GM19240 (cell line): ENCODE results near the gene SLC5A6.

Experiments used
- DNase-seq: peaks from one replicate; pipeline ENCODE4 v3.0.0; 2011; ENCODE audit warnings: low spot score; ENCODE audit not compliant: insufficient read length

SLC5A6 gene

DNA sequence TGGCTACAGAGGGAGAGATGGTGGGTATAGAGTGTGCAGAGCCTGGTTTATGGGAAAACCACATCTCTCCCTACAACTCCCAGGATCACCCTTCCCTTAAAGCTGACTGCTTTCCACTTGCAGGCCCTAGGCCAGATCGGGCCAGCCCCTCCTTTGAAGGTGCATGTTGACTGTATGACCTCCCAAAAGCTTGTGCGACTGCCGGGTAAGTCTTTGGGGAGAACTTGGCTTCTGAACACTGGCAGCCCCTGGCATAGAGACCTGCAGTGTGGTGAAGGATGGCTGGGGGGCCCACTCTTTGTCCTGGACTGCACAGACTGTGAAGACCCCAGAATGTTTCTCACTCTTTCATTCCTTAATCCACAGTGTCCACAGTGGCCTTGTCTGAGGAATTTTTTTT lies 24.6 kb upstream of the SLC5A6 start:
- no peak for DNase-seq

DNA sequence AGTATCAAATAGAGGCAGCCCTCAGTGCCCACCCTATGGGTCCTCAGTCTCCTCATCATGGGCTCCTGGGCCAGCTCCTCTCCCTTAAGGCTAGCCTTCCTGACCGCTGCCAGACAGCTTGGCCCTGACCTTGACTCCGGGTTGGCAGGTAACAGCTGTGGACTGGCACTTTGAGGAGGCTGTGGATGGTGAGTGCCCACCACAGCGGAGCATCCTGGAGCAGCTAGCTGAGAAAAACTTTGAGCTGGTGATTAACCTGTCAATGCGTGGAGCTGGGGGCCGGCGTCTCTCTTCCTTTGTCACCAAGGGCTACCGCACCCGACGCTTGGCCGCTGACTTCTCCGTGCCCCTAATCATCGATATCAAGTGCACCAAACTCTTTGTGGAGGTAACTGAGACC lies 24.1 kb upstream of the SLC5A6 start:
- no peak for DNase-seq

DNA sequence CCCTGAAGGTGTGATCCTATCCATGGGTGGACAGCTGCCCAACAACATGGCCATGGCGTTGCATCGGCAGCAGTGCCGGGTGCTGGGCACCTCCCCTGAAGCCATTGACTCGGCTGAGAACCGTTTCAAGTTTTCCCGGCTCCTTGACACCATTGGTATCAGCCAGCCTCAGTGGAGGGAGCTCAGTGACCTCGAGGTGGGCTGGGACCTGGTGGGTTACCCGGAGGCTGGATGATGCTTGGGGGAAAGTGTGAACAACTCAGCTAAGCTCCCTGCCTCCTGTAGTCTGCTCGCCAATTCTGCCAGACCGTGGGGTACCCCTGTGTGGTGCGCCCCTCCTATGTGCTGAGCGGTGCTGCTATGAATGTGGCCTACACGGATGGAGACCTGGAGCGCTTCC lies 21.3 kb upstream of the SLC5A6 start:
- DNase-seq = no peak

DNA sequence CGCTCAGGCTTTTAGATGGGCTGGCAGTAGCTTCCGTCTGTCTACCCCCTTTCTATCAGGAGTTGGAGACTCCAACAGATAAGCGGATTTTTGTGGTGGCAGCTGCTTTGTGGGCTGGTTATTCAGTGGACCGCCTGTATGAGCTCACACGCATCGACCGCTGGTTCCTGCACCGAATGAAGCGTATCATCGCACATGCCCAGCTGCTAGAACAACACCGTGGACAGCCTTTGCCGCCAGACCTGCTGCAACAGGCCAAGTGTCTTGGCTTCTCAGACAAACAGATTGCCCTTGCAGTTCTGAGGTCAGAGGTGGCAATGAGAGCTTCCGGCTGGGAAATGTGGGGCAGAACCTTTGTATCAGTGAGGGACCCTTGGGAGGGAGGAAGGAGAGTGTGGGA lies 19.9 kb upstream of the SLC5A6 start:
- DNase-seq = no peak

DNA sequence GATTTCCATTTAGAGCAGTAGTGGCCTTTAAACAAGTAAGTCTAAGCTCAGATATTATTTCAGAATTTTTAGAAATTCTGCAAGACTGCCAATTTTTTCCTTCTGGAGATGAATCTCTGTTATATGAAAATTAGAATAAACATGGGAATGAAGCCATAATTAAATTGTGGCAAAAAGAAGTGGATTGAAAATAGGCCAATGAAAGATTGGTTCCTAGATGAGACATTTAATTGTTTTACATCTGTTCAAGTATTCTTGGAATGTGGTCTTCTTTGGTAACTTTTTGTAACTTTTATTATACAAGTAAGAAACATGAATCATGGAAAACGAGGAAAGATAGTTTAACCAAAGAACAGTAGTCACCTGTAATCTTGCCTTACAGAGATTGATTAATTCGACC lies 15.4 kb upstream of the SLC5A6 start:
- DNase-seq = no peak

DNA sequence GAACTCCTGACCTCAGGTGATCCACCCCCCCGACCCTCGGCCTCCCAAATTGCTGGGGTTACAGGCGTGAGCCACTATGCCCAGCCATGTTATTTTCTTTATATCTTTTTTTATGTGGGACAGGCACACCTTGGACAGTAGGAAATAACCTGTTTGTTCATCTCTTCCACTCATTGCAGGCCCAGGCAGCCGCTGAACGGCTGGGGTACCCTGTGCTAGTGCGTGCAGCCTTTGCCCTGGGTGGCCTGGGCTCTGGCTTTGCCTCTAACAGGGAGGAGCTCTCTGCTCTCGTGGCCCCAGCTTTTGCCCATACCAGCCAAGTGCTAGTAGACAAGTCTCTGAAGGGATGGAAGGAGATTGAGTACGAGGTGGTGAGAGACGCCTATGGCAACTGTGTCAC lies 13.5 kb upstream of the SLC5A6 start:
- DNase-seq = no peak

DNA sequence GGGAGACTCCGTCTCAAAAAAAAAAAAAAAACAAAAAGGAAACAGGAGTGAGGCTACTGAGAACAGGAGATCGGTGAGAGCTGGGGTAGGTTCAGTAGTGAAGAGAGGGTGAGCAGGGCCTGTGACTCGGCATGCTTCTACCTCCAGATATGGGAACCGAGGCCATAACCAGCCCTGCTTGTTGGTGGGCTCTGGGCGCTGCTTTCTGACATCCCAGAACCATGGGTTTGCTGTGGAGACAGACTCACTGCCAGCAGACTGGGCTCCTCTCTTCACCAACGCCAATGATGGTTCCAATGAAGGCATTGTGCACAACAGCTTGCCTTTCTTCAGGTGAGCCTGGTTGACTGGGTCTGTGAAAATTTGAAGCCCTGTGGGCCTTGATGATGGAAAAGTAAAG lies 11.3 kb upstream of the SLC5A6 start:
- no peak for DNase-seq

DNA sequence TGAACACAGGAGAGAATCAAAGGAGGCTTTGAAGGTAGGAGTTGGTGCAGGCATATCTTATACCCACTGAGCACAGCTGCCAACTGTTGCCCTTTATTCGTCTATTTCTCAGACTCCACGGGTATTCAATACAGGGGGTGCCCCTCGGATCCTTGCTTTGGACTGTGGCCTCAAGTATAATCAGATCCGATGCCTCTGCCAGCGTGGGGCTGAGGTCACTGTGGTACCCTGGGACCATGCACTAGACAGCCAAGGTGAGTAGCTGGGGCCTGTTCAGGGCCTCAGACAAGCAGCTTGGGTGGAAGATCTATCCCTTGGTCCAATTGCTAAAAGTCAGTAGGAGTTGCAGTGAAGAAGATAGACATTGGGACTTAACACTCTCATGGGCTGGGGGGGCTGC lies 10.3 kb upstream of the SLC5A6 start:
- no peak for DNase-seq

DNA sequence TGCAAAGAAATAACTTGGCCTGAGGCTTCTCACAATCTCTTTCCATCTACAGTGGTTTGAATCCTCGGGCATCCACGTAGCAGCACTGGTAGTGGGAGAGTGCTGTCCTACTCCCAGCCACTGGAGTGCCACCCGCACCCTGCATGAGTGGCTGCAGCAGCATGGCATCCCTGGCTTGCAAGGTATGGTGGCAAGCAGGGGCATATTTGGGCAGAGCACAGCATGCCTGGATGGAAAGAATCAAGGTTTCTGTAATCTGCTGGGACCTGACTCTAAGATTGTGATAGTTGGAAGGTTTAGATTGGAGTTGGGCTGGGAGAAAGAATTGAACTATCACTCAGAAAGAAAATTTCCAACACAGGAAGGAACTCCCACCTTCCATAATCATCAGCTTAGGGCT lies 9.1 kb upstream of the SLC5A6 start:
- no peak for DNase-seq

DNA sequence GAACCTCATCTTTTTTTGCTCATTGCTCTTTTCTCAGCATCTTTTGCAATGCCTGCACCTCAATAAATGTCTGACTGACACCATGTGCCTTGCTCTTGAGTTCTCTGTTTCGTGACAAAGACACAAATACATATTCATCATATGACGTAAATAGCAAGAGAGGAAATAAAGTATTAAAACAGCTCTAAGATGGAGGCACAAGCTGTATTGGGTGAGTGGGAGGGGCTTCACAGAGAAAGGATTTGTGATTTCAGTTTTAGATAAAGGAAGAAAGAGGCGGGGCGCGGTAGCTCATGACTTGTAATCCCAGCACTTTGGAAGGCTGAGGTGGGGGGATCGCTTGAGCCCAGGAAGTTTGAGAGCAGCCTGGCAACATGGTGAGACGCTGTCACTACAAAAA lies 8.0 kb upstream of the SLC5A6 start:
- no peak for DNase-seq

DNA sequence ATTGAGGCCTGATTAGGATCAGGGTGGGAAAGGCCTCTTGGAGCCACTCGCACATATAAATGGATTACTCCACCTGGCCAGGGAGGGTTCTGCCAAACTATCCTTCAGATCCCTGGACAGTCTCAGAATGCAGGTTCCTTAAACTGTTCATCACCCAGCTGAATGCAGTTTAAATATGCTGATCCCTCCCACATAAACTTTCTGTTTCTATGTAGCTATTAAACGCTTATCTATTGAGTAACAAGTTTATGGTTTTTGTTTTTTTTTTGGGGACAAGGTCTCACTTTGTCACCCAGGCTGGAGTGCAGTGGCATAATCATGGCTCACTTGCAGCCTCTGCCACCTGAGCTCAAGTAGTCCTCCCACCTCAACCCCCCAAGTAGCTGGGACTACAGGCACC lies 7.0 kb upstream of the SLC5A6 start:
- DNase-seq = no peak

DNA sequence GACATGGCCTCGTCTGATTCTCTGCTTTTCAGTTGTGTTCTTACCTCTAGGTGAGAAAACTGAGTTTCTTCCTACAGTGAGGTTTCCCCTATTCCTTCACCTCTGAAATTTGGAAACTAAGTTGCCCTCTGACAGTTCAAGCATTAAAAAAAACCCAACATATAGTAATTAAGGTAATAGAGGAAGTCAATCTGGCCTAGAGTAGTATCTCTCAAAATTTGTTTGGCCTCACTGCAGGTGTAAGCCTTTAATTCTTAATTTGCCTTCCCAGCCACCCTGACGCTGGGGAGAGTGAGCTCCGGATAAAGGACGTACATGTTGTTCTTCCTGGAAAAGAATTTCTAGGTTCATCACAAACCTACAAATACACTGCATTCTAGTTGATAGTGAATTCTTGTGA lies 6.5 kb upstream of the SLC5A6 start:
- no peak for DNase-seq

DNA sequence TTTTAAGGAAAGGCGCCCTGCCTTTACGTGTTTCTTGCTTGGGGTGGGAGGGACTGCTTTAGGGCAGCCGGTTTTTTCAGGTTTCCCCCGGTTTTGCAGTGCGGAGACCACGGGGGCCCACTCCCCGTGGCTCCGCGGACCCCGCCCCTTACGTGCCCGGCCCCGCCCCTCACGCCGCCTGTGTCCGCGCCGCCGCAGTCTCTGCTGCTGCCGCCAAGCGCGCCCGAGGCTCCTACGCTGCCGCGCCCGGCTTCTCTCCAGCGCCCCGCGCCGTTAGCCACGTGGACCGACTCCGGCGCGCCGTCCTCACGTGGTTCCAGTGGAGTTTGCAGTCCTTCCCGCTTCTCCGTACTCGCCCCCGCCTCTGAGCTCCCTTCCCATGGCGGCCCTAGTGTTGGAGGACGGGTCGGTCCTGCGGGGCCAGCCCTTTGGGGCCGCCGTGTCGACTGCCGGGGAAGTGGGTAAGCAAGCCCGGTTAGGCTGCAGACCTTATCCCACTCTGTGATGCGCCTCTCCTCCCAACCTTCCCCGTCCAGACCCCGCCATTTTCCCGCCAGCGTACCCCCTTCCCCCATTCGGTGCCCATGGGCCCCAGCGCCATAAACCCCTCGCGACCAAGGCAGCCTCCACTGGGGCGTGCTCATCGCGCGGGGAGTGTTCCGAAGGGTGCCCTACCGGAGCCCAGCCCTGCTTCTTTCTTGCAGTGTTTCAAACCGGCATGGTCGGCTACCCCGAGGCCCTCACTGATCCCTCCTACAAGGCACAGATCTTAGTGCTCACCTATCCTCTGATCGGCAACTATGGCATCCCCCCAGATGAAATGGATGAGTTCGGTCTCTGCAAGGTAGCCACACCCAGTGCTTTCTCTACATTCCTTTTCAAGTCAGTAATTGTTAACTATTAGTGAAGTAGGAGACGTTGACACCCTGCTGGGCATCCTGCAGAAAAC lies 5.4 kb upstream of the SLC5A6 start, which contains the start of gene CAD:
CAD (plus strand) TSS at position 197 of the 949 bp plus-strand sequence; CDS start at position 380, 183 bp downstream.
- peak; percentile 78 for DNase-seq

DNA sequence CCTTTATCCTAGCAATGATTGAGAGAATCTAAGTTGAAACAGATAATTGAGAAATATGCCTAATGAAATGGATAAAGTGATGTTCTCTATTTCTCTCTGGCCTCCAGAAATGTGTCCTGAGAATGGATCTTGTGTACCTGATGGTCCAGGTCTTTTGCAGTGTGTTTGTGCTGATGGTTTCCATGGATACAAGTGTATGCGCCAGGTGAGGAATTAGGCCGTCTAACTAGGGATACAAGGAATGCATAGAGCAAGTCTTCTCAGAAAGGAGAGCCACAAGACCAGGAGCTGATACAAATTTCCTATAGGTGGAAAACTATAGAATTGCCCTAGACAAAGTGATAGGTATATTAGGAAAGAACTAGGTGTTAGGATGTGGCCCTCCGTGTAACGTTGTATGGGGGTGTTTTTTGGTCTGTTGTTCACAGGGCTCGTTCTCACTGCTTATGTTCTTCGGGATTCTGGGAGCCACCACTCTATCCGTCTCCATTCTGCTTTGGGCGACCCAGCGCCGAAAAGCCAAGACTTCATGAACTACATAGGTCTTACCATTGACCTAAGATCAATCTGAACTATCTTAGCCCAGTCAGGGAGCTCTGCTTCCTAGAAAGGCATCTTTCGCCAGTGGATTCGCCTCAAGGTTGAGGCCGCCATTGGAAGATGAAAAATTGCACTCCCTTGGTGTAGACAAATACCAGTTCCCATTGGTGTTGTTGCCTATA lies 4.5 kb upstream of the SLC5A6 start:
- no peak for DNase-seq

DNA sequence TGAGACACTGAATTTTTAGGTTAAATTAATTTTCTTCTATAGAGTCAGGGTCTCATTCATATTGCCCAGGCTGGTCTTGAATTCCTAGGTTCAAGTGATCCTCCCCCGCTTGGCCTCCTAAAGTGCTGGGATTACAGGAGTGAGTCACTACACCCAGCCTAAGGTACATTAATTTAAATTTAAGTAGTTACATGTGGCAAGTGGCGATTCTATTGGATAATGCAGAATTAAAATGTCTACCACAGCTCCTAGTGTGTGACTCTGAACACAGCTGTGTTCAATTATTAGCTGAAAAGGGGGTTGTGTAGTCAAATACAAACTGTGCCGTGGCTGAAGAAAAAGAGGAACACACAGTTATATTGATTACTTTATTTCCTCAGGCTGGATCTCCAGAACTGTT lies 2.9 kb upstream of the SLC5A6 start:
- DNase-seq = no peak

DNA sequence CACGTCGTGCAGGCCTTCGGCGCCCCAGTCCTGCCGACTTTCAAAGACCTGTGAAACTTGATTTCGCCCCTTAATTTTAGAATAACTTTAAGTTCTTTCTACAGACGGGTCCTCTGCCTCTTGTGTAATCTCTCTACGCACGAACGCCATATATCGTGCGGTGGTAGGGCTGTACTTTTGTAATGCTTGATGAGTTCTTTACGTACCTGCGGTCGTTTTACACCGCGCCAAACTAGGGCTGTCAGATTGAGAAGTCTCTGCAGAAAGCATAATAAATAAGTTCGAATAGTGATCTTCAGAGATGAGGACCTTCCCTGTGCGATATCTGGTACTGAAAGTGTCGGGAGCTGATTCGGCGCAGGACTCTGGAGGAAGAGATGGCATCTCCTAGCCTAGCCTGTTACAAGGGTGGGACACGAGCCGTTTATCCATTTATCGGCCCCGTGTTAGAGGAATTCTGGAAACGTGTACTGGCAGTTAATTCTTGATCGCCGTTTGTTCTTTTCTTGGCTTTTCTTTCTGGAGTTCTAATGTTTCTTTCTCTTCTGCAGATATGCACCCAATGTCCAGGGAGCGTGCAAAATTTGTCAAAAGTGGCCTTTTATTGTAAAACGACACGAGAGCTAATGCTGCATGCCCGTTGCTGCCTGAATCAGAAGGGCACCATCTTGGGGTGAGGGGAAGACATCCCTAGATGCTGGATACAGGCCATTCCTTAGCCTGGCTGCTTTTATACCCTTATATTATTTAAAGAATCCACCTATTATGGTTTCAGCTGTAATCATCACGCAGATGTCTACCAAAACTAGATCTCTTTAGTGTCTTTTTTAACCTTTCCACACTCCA lies 781 bp upstream of the SLC5A6 start:
- no peak for DNase-seq

DNA sequence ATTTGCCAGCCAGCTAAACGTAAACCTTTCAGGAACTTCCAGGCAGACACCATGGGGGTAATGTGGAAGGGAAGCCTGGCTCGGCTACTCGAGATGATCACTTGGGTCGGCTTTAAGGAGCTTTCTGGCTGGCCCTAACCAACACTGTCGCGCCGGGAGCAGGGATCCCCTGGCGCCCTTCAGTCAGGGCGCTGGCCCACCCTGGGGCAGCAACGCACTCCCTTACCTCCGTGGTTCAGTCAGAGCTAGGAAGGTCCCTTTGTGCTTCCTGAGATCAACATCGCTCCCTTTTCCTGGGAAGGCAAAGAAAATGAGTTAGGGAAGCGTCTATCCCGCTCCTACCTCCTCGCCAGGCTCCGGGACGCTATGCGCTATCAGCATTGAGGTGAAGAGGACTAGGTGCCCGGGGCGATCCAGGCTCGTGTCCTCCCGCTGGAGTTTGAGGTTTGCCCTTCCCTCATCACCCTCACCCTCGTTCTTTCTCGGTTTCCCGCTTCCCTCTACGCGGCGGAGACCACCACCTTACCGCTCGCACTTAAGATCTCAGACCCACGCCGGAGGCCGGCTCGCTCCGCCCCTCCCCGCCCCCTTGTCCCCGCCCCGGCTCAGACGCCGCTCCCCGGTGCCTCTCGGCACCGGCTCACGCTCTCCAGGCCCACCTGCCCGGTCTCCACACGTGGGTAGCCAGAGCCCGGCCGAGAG lies 676 bp downstream of the SLC5A6 start:
- DNase-seq = no peak

DNA sequence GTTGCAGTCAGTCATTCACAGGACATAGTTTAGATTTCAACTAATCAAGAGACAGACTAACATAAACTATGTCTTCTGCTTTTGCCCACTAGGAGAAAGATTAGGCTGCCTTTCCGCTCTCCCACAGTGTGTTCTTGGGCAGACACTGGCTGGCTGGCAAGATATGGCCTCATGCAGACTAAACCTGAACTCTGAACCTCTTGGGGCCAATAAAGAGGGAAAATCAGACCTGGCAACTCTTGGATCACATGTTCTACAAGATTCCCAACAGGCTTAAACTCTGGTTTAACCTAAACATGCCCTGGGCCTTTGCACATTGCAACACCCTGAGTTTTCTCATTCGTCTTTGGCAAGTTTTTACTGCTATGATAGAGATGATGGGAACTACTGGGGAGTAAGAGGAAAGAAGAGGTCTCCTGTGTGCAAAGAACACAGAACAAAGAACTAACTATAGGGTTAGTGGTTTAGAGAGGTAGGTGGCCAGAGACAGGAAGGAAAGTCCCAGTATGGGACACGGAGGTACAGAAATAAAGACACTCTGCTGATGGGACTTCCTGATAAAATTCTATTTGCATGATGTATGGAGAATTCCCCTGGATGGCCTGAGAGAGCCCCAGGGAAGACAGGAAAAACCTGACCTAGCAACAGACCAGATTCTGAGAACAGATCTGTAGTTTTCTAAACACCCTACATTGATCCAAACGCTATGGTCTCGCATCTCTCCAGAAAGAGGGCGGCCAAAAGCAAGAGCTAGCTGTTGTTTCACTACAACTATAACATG lies 2.3 kb downstream of the SLC5A6 start:
- no peak for DNase-seq

DNA sequence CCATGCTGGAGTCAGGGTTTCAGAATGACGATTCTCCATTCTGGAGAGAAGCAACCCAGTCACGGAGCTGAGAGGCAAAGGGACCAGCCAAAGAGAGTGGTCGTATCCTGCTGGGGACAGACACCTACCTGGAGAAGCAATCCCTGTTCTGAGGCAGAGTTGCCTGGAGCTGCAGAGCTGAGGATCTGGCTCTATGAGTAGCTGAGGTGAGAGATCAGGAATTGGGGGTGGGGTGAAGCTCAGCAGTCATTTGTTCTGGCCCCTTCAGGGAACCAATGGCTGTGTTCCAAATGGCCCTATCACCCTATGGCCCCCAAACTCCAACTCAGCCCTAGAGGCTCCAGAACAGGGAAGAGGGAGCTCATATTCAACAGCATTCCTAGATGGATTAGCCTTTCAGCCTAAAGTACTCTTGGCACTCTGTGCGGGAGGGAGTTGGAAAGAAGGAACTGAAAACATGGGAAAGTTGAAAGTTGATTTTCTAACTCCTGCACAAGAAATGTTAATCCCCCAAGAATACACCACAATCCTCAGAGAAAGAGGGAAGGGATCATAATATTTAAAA lies 3.5 kb downstream of the SLC5A6 start:
- no peak for DNase-seq

DNA sequence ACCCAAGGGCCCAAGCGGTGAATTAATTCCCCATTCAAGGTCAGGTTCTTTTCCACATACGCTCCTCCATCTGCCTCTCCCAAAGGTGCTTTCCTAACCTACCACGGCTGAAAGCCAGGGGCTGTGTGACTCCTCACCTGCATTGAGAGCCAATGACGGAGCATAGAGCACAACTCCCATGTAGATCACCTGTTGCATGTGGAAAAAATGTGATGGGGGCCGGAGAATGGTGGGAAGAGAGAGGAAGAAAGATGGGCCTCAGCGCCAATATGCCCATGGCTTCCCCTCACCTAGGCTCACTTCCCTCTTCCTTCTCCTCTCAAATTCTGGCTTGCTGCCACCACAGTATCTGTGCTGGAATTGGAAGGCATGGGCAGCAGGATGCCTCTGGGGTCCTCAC lies 5.7 kb downstream of the SLC5A6 start:
- no peak for DNase-seq
